ENCODE results near the gene TMCC2.

GRCh38 chr1:205232945-205233397 is 5.2 kb downstream of the TMCC2 start:
- TF ChIP-seq POLR2A (IDR thresholded peaks at IDR 0.05; ENCODE audit: low read length) (no peak), GATA1 (IDR thresholded peaks at IDR 0.05; ENCODE audit: low read depth, low read length) (no peak)
